ENCODE data around the gene SLC66A3.
A peak's percentile ranks its signal among the peaks of the same experiment; 100 is the strongest.

Gene SLC66A3

DNA sequence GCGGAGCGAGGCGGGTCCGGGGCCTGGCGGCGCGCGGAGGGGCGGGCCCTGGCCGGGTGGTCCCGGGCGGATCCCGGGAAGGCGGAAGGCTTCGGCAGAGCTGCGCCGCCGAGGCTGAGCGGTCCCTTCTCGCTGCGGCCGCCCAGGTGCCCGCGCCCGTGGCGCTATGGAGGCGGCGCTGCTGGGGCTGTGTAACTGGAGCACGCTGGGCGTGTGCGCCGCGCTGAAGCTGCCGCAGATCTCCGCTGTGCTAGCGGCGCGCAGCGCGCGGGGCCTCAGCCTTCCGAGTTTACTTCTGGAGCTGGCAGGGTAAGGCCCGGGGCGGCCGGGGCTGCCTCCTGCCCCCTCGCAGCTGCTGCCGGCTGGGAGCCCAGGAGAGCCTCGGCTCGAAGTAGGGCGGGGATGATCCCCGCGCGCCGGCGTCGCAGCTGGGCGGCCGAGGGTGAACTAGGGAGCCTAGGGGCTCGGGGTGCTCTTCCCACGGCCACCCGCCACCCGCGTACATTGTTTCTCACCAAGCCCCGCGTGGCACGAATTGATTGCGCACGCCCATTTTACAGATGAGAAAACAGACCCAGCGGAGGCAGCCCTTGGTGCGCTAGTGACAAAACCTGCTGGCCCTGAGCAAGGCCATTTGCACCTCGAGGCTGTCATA, at the start of gene SLC66A3:
Gene SLC66A3, plus strand, starts transcription at position 87 of the 655 bp plus-strand sequence. Its CDS starts 80 bp downstream, at position 167.
- no peak for DNase-seq

- peak; percentile 5 for DNase-seq
These were observed 46.3 kb upstream of the SLC66A3 start for GRCh38 chr2:11109002-11109401.

GRCh38 chr2:11112870-11113428, 42.3 kb upstream of the SLC66A3 start:
- no peak for DNase-seq

- no peak for DNase-seq
These were observed 37.5 kb upstream of the SLC66A3 start for GRCh38 chr2:11117776-11118175.

DNA sequence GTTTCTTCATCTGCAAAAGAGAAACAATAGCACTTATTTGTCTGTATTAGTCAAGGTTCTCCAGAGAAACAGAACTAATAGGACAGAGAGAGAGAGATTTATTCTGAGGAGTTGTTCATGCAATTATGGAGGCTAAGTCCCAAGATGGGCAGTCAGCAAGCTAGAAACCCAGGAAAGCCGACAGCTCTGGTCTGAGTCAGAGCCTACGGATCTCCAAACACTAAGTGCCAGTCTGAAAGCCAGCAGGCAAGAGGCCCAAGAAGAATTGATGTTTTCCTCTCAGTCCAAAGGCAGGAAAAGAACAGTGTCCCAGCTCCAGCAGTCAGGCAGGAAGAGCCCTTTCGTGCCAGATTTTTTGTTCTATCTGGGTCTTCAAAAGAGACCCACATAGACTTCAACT, 36.5 kb upstream of the SLC66A3 start:
- DNase-seq, result no peak

DNA sequence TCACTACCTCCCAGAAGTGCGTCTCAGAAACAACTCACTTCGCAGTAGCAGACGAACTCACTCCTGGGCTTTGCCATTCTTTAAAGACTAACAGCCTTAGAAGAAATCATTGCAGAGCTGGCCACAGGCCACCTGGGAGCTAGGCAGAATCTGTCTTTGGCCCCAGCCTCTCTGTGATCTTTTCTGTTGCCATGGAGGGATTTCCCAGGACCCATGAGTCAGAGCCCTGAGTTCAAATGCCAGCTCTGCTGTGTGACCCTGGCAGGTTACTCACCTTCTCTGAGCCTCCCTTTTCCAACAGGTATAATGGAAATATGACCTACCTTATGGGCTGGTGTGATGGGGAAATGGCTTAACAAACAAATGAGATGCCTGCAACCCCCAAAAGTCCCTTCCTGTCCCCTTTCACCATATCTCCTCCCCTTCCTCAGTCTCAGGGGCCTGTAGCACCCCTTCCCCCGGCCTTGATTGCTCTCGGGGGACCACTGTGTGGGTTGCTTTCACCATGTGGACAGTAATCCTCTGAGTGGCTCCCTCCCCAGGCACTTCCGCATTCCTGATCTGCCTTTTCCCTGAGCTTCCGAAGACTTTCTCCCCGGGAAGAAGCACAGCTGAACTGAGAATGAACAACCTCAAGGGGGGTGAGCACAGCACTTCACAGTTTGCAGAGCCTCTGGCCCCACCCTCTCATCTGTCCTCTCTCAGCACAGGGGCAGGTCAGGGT, 34.0 kb upstream of the SLC66A3 start:
- no peak for DNase-seq

- DNase-seq, result no peak
These were observed 33.5 kb upstream of the SLC66A3 start for GRCh38 chr2:11121823-11122155.

DNA sequence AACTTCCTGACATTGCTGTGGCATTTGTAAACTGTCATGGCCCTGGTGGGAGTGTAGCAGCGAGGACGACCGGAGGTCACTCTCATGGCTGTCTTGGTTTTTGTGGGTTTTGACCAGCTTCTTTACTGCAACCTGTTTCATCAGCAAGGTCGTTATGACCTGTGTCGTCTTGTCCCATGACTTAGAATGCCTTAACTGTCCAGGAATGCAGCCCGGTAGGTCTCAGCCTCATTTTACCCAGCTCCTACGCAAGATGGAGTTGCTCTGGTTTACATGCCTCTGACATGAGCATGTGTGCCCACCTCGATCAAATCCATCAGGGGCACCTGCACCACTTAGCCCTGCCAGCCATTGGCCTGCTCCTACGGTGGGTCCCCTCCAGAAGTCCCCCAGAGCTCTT, 32.9 kb upstream of the SLC66A3 start:
- DNase-seq, result no peak

GRCh38 chr2:11123001-11123809, 32.1 kb upstream of the SLC66A3 start:
- DNase-seq, result no peak

DNA sequence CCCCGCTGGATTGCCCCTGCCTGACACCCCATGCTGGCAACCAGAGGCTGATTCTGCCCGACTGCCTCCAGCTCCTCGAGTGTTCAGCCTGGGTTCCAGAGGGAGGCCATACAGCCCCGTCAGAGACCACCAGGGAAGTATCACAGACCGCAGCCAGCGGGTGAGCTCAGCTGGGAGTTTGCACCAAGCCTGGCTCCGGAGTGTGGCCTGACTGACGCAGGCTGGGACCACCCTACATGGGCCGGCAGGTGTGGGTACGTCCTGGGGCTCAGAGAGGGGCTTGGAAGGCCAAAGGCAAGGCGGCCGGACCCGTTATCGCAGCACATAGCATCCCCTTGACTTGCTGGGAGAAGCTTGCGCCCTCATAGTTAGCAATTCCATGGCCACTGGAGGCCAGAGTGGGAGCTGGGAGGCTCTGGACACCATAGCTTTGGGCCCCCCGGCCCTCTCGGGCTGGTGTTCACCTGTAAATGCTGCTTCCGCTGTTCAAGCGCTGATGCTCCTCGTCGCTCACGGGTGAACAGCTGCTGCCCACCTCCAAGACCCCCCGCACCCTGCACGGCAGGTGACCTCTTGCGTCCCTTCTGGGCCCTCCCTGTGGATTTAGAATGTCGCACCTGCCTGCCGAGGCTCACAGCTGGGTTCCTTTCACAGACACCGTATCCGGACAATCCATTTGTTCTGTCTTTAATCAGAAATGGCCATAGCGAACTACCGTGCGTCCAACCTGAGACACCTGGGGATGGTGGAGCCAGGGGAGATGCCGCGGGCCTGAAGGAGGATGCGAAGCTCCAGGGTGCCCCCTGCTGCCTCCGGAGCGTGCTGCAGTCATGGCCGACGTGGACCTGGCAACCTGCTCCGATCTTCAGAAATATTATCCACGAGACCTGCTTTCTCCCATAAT, 31.2 kb upstream of the SLC66A3 start:
- DNase-seq, result peak; percentile 86

- DNase-seq, result no peak
These were observed 30.6 kb upstream of the SLC66A3 start for GRCh38 chr2:11124760-11125068.

- DNase-seq, result no peak
These were observed 27.5 kb upstream of the SLC66A3 start for GRCh38 chr2:11127761-11128160.

DNA sequence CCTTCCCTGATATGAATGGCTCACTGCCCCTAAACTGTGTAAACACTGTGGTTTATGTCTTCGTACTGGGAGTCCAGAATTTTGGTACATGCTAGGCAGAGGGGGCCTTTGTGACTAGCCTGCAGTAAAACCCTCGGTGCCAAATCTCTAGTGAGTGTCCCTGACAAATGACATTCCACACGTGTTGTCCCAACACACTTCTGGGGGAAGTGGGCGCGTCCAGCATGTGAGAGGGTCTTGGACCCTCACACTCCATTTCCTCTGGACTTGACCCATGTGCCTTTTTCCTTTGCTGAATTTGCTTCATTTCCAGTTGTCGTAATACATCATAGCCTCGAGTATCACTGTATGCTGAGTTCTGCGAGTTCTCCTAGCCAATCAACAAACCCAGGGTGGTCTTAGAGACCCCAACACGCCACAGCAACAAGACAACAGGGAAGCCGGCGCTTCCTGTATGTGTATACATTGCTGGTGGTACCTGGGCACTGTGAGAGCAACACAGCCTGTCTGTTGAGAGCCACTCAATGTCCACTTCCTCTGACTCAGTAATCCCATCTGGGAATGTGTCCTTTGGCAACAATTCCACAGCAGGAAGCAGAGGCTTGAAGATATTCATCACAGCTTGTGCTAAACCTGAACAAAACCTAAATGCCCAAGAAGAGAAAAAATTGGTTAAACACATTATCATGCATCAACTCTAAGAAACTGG, 26.9 kb upstream of the SLC66A3 start:
- DNase-seq, result no peak

- peak; percentile 86 for DNase-seq
These were observed 25.4 kb upstream of the SLC66A3 start for GRCh38 chr2:11129598-11130449.

GRCh38 chr2:11131166-11131920, 23.9 kb upstream of the SLC66A3 start:
- DNase-seq, result no peak

DNA sequence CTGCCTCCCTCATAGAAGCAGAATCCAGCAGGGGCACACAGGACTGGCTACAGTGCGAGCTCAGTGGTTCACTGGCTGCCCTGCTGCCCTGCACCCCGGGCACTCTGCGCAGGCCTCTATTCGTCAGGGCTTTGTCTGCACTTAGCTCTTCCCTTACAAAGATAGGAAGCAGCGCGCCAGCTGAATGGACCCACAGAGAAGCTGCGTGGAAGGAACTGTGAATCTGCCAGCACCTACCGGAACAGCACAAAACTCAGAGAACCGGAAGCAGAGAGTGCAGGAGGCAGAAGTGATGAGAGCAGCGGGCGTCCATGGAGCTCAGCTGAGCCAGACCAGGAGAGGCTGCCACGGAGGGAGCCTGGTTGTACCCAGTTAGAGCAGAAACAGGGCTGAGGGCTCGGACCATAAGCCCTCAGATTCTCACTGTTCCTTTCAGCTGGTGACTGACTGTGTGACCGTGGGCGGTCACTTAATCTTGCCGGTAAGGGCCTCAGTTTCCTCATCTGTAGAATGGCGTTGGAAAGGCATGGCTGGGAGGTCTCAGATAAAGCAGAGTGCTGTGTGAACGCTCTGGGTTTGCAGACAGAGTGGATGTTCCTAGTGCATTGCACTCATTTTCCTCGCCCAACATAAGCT, 23.1 kb upstream of the SLC66A3 start:
- DNase-seq, result no peak

GRCh38 chr2:11133238-11133935, 21.9 kb upstream of the SLC66A3 start:
- no peak for DNase-seq

- no peak for DNase-seq
These were observed 21.3 kb upstream of the SLC66A3 start for GRCh38 chr2:11133936-11134320.

DNA sequence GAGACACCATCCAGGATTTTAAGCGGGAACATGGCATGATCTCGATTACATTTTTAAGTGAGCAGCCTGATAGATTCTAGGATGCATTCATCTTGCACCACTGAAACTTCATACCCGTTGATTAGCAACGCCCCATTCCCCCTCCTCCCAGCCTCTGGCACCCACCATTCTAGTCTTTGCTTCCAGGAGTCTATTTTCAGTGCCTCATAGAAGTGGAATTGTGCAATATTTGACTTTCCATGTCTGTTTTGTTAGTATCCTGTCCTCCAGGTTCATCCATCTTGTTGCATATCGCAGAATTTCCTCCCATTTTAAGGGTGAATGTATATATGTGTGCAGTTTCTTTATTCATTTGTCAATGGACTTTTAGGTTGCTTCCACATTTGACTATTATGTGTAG, 20.9 kb upstream of the SLC66A3 start:
- DNase-seq, result no peak

All from activated CD8-positive, alpha-beta memory T cell treated with anti-CD3 and anti-CD28 coated beads for 24 hours (primary cell).